IMR-90 (cell line): ENCODE measurements around the gene AK3. TPM values are rescaled to one million over a fixed set of nuclear protein-coding genes. Genes with fewer than 3 reads are reported as not detected.

Experiments
- ATAC-seq: fragments of 200-7000 bp; cut with Tn5 transposase; 2 replicates; pipeline ENCODE4 v1.9.1; 2020; ENCODE audit warnings: low read depth, mild to moderate bottlenecking, moderate library complexity
- BruUV-seq: library from RNA; stranded (reverse); fragments of 400-500 nt; replicated peaks from 2 replicates; lab custom pipeline; 2021; lab: Mats Ljungman, UMichigan
- CTCF ChIA-PET: fragments of 300-600 bp; formaldehyde crosslinking; extraction: SDS; loops from one replicate; lab custom pipeline; 2021; ENCODE audit warnings: antibody characterized with exemption; lab: Yijun Ruan, JAX
- POLR2A ChIA-PET: fragments of 300-600 bp; sonication (Branson Sonifier 250); formaldehyde crosslinking; loops from one replicate; lab custom pipeline; 2022; ENCODE audit warnings: antibody characterized with exemption; ENCODE audit not compliant: unreplicated experiment; lab: Charles Lee
- DNase-seq: peaks from one replicate; pipeline ENCODE4 v3.0.0; 2013
- H2AFZ ChIP-seq: replicated peaks from 2 replicates; pipeline ENCODE3; 2013; ENCODE audit warnings: low read length, mild to moderate bottlenecking; ENCODE audit not compliant: poor library complexity
- H2AK5ac ChIP-seq: 2 replicates; pipeline ENCODE4 v1.6.1; 2013; ENCODE audit warnings: low read depth, low read length, inconsistent platforms
- H2AK9ac ChIP-seq: replicated peaks from 2 replicates; pipeline ENCODE3; 2013; ENCODE audit warnings: mild to moderate bottlenecking, low read depth, low read length, moderate library complexity; ENCODE audit not compliant: poor library complexity
- H2BK120ac ChIP-seq: 2 replicates; pipeline ENCODE4 v1.6.1; 2013; ENCODE audit warnings: low read depth, low read length, inconsistent platforms
- H2BK15ac ChIP-seq: 3 replicates; pipeline ENCODE4 v1.6.1; 2013; ENCODE audit warnings: low read depth, low read length, inconsistent platforms
- H2BK20ac ChIP-seq: 2 replicates; pipeline ENCODE4 v1.6.1; 2013; ENCODE audit warnings: low read depth, mild to moderate bottlenecking, inconsistent platforms, low read length, moderate library complexity
- H2BK5ac ChIP-seq: 2 replicates; pipeline ENCODE4 v1.6.1; 2013; ENCODE audit warnings: mild to moderate bottlenecking, low read depth, low read length, inconsistent platforms; ENCODE audit not compliant: poor library complexity, severe bottlenecking
- H3K14ac ChIP-seq: replicated peaks from 2 replicates; pipeline ENCODE4 v1.6.1; 2013; ENCODE audit warnings: low read depth, low read length, inconsistent platforms
- H3K18ac ChIP-seq: 2 replicates; pipeline ENCODE4 v1.6.1; 2013; ENCODE audit warnings: low read depth, low read length, control low read depth
- H3K23ac ChIP-seq: 2 replicates; pipeline ENCODE4 v1.6.1; 2013; ENCODE audit warnings: low read depth, low read length, inconsistent platforms
- H3K27ac ChIP-seq: 2 replicates; pipeline ENCODE4 v1.5.1; 2013; ENCODE audit warnings: mild to moderate bottlenecking, control low read depth, low read length; ENCODE audit not compliant: insufficient read depth
- H3K27me3 ChIP-seq: 2 replicates; pipeline ENCODE4 v1.6.1; 2013; ENCODE audit warnings: low read length; ENCODE audit not compliant: control insufficient read depth, insufficient read depth
- H3K36me3 ChIP-seq: 2 replicates; pipeline ENCODE4 v1.6.1; 2013; ENCODE audit warnings: low read length, mixed read lengths; ENCODE audit not compliant: control insufficient read depth, insufficient read depth
- H3K4ac ChIP-seq: 2 replicates; pipeline ENCODE4 v1.6.1; 2013; ENCODE audit warnings: low read depth, low read length, inconsistent platforms
- H3K4me1 ChIP-seq: 2 replicates; pipeline ENCODE4 v1.6.1; 2013; ENCODE audit warnings: low read length, mixed read lengths; ENCODE audit not compliant: control insufficient read depth, insufficient read depth
- H3K4me2 ChIP-seq: 2 replicates; pipeline ENCODE4 v1.6.1; 2013; ENCODE audit warnings: low read depth, mild to moderate bottlenecking, control low read depth, low read length, moderate library complexity
- H3K4me3 ChIP-seq: 2 replicates; pipeline ENCODE4 v1.5.1; 2013; ENCODE audit warnings: low read depth, mild to moderate bottlenecking, control low read depth, low read length, moderate library complexity; ENCODE audit not compliant: insufficient read depth
- H3K56ac ChIP-seq: 2 replicates; pipeline ENCODE4 v1.6.1; 2013; ENCODE audit warnings: low read length, inconsistent platforms; ENCODE audit not compliant: insufficient read depth; ENCODE audit errors: extremely low read depth
- H3K79me1 ChIP-seq, 2 experiments: 2 replicates each; pipeline ENCODE4 v1.6.1; 2013; ENCODE audit warnings: low read length in 2 of 2, inconsistent platforms in 1 of 2, low read depth in 1 of 2
- H3K9ac ChIP-seq: 2 replicates; pipeline ENCODE4 v1.6.1; 2013; ENCODE audit warnings: low read depth, low read length, control low read depth
- H3K9me1 ChIP-seq: 2 replicates; pipeline ENCODE4 v1.6.1; 2013; ENCODE audit warnings: low read length, inconsistent platforms; ENCODE audit not compliant: insufficient read depth
- H3K9me3 ChIP-seq: 2 replicates; pipeline ENCODE4 v1.6.1; 2013; ENCODE audit warnings: low read length; ENCODE audit not compliant: control insufficient read depth, insufficient read depth
- H4K20me1 ChIP-seq: 2 replicates; pipeline ENCODE4 v1.6.1; 2013; ENCODE audit warnings: low read length, inconsistent platforms; ENCODE audit not compliant: insufficient read depth
- H4K5ac ChIP-seq: 2 replicates; pipeline ENCODE4 v1.6.1; 2013; ENCODE audit warnings: mild to moderate bottlenecking, low read depth, low read length, control low read depth
- H4K8ac ChIP-seq, 2 experiments: 2 replicates each; pipeline ENCODE4 v1.6.1; 2013; ENCODE audit warnings: low read depth in 2 of 2, low read length in 2 of 2, control low read depth in 1 of 2, inconsistent platforms in 1 of 2
- H4K91ac ChIP-seq: 2 replicates; pipeline ENCODE4 v1.6.1; 2013; ENCODE audit warnings: low read depth, low read length, inconsistent platforms; ENCODE audit not compliant: insufficient read depth
- CEBPB ChIP-seq: IDR thresholded peaks from 2 replicates; pipeline ENCODE4 v1.6.1; 2012; ENCODE audit warnings: low read depth, low read length, improper control_type of control experiment
- CHD1 ChIP-seq: IDR thresholded peaks from 2 replicates; pipeline ENCODE4 v1.6.1; 2012; ENCODE audit warnings: low read depth, low read length, improper control_type of control experiment
- NFE2L2 ChIP-seq: fragments of 150-350 bp; IDR thresholded peaks from 2 replicates; pipeline ENCODE4 v1.6.1; 2016; ENCODE audit warnings: low read depth, mild to moderate bottlenecking, low read length
- RCOR1 ChIP-seq: IDR thresholded peaks from 2 replicates; pipeline ENCODE4 v1.6.1; 2012; ENCODE audit warnings: mild to moderate bottlenecking, low read length, improper control_type of control experiment; ENCODE audit not compliant: insufficient replicate concordance
- SMC3 ChIP-seq: fragments of 150-350 bp; IDR thresholded peaks from 2 replicates; pipeline ENCODE4 v1.6.1; 2016; ENCODE audit warnings: low read depth, mild to moderate bottlenecking, antibody characterized with exemption, low read length, moderate library complexity
- WGBS, 2 experiments: methylation state at CpG; one replicate each; pipeline versions ENCODE4 v1.1.5 to v1.1.7; 2013; ENCODE audit warnings: missing lambda C conversion rate in 2 of 2; ENCODE audit not compliant: insufficient read length in 1 of 2; ENCODE audit errors: extremely low coverage in 2 of 2; 5-methylcytosine and 5-hydroxymethylcytosine counted together
- dilution Hi-C: fragments of 300-500 bp; cut with HindIII; formaldehyde crosslinking; loops from one replicate; pipeline ENCODE4 v1.14.3; 2018; ENCODE audit warnings: low sequenced_read_pairs; ENCODE audit not compliant: unreplicated experiment
- in situ Hi-C: fragments of 300-500 bp; cut with MboI; formaldehyde crosslinking; loops from 3 replicates; pipeline ENCODE4 v1.14.3; 2019; ENCODE audit warnings: low sequenced_read_pairs, inconsistent platforms, mixed read lengths
- intact Hi-C: fragments of 100-400 bp; cut with micrococcal nuclease; formaldehyde crosslinking; loops from 2 replicates; pipeline ENCODE4 v1.10.0; 2022
- polyA plus RNA-seq, 3 experiments: library from polyadenylated mRNA; depleted of rRNA; stranded (reverse); fragments of >200 nt; gene quantifications; 2 replicates each; pipeline ENCODE4 v1.2.3, GENCODE V29; 2012; ENCODE audit warnings: low replicate concordance in 1 of 3
- total RNA-seq: library from RNA; depleted of rRNA; stranded (reverse); fragments of >200 nt; gene quantifications from 2 replicates; pipeline ENCODE4 v1.2.3, GENCODE V29; 2012

The AK3 gene
- total and polyA plus RNA-seq, 2 of the 4 experiments (the other 2 are of a cell fraction), result 24.7 to 26.2 TPM

GRCh38 chr9:4704129-4704528 lies 36.9 kb downstream of the AK3 start:
- H3K36me3 ChIP-seq, result peaks cover 6% of the 10 kb centered on the region
- H3K4ac ChIP-seq, result no peak overlapping the region
- no peak overlapping the region for H3K9ac ChIP-seq
- H2BK15ac ChIP-seq, result no peak overlapping the region
- no peak for ATAC-seq
- no peak overlapping the region for H3K23ac ChIP-seq
- H3K4me3 ChIP-seq, result no peak overlapping the region
- H3K18ac ChIP-seq, result no peak overlapping the region
- H3K27me3 ChIP-seq, result no peaks in the 10 kb centered on the region
- H4K20me1 ChIP-seq, result 0 out of 2 replicates have a peak, but pooled peaks cover 3% of the 10 kb centered on the region
- ChIA-PET CTCF (no interaction called here), POLR2A (no interaction called here)
- no peak overlapping the region for H3K14ac ChIP-seq
- peaks cover 0 to 2% of the 10 kb centered on the region in 2 experiments; a peak in 1 of 4 replicates for H3K79me1 ChIP-seq
- intact Hi-C loops, result no loop called here
- H4K5ac ChIP-seq, result no peak overlapping the region
- H2BK120ac ChIP-seq, result no peak overlapping the region
- H2AFZ ChIP-seq, result no peak overlapping the region
- H2BK20ac ChIP-seq, result no peak overlapping the region
- dilution Hi-C loops, result no loop called here
- H4K91ac ChIP-seq, result no peak overlapping the region
- BruUV-seq, result no TSS peak
- no peak overlapping the region for H3K4me2 ChIP-seq
- no peak overlapping the region for H3K27ac ChIP-seq
- no peak overlapping the region for H2AK9ac ChIP-seq
- H3K56ac ChIP-seq, result no peak overlapping the region
- H2BK5ac ChIP-seq, result no peak overlapping the region
- TF ChIP-seq SMC3, result no peak
- no peak for TF ChIP-seq CEBPB
- TF ChIP-seq NFE2L2, result no peak
- TF ChIP-seq CHD1, result no peak
- no peak for TF ChIP-seq RCOR1
- no peaks in the 10 kb centered on the region for H3K9me1 ChIP-seq
- H3K4me1 ChIP-seq, result peaks cover 3% of the 10 kb centered on the region; the same call in 1 of the 2 replicates
- H3K9me3 ChIP-seq, result no peaks in the 10 kb centered on the region
- in situ Hi-C loops, result no loop called here
- no peak overlapping the region for H4K8ac ChIP-seq
- H2AK5ac ChIP-seq, result no peak overlapping the region
- peak; percentile 13 for DNase-seq
- WGBS, 2 experiments, result no CpG with 5 or more reads among the region's 2 CpGs
